B cell (primary cell): Measurements from ENCODE around the gene RYK. TPM values are rescaled to one million over a fixed set of nuclear protein-coding genes. Genes with fewer than 3 reads are reported as not detected.

Experiments used
- ATAC-seq: fragments of 200-7000 bp; cut with Tn5 transposase; one replicate; pipeline ENCODE4 v1.10.0; 2021; ENCODE audit warnings: low read depth, mild to moderate bottlenecking, moderate number of reproducible peaks, moderate library complexity
- CTCF ChIA-PET: fragments of 350-600 bp; sonication (Branson Sonifier 250); formaldehyde crosslinking; loops from one replicate; lab custom pipeline; 2021; ENCODE audit warnings: antibody characterized with exemption, inconsistent platforms; lab: Charles Lee
- POLR2A ChIA-PET: fragments of 350-600 bp; sonication (Branson Sonifier 250); formaldehyde crosslinking; loops from one replicate; lab custom pipeline; 2021; ENCODE audit warnings: antibody characterized with exemption; lab: Charles Lee
- DNase-seq: peaks from one replicate; pipeline ENCODE4 v3.0.0; 2013
- H2AFZ ChIP-seq: 2 replicates; pipeline ENCODE4 v1.6.1; 2012; ENCODE audit warnings: mild to moderate bottlenecking, low read depth, low read length; ENCODE audit not compliant: insufficient read depth, poor library complexity, severe bottlenecking
- H3K27ac ChIP-seq, 2 donors: 1 replicate in 1 of 2; 2 replicates in 1 of 2; pipeline ENCODE4 v1.5.1; 2012 to 2013; ENCODE audit warnings: low read length in 2 of 2, mild to moderate bottlenecking in 2 of 2, moderate library complexity in 1 of 2
- H3K27me3 ChIP-seq, 4 experiments: fragments of 200-600 bp in 1 of 4; sonication (generic) in 1 of 4; replicated peaks in 1 of 4; 1 replicate in 2 of 4; 2 replicates in 2 of 4; pipeline versions ENCODE4 v1.6.1 to v1.7.0; 2013 to 2016; ENCODE audit warnings: low read length in 3 of 4, mild to moderate bottlenecking in 2 of 4, mixed read lengths in 1 of 4, moderate library complexity in 1 of 4; ENCODE audit not compliant: insufficient read depth in 4 of 4, control insufficient read depth in 3 of 4; ENCODE audit errors: control extremely low read depth in 1 of 4
- H3K36me3 ChIP-seq, 2 experiments: replicated peaks in 1 of 2; 1 replicate in 1 of 2; 2 replicates in 1 of 2; pipeline versions ENCODE4 v1.6.1 to v1.7.1; 2013; ENCODE audit warnings: low read length in 1 of 2; ENCODE audit not compliant: insufficient read depth in 2 of 2, control insufficient read depth in 1 of 2; ENCODE audit errors: control extremely low read depth in 1 of 2, extremely low read depth in 1 of 2
- H3K4me1 ChIP-seq, 2 donors: fragments of 200-600 bp in 1 of 2; sonication (generic) in 1 of 2; 1 replicate in 1 of 2; 2 replicates in 1 of 2; pipeline versions ENCODE4 v1.5.1 to v1.6.1; 2013 to 2017; ENCODE audit warnings: low read length in 2 of 2; ENCODE audit not compliant: control insufficient read depth in 2 of 2, insufficient read depth in 2 of 2
- H3K4me2 ChIP-seq: replicated peaks from 2 replicates; pipeline ENCODE3; 2012; ENCODE audit warnings: mild to moderate bottlenecking, low read depth, low read length; ENCODE audit not compliant: poor library complexity, severe bottlenecking
- H3K4me3 ChIP-seq, 5 experiments: fragments of 200-600 bp in 1 of 5; sonication (generic) in 1 of 5; 1 replicate in 3 of 5; 2 replicates in 2 of 5; pipeline versions ENCODE4 v1.5.1 to v1.7.0; 2011 to 2016; ENCODE audit warnings: low read length in 4 of 5, mild to moderate bottlenecking in 4 of 5, low read depth in 2 of 5, control low read depth in 1 of 5, moderate library complexity in 1 of 5; ENCODE audit not compliant: insufficient read depth in 1 of 5; ENCODE audit errors: control extremely low read depth in 1 of 5, extremely low read depth in 1 of 5
- H3K79me2 ChIP-seq: fragments of 200-600 bp; sonication (generic); one replicate; pipeline ENCODE4 v1.6.0; 2016; ENCODE audit warnings: low read length; ENCODE audit not compliant: control insufficient read depth, insufficient read depth
- H3K9ac ChIP-seq: fragments of 200-600 bp; sonication (generic); 2 replicates; pipeline ENCODE4 v1.6.1; 2017; ENCODE audit warnings: mild to moderate bottlenecking, low read length, moderate library complexity
- H3K9me3 ChIP-seq, 3 donors: one replicate each; pipeline versions ENCODE4 v1.6.1 to v1.7.1; 2013; ENCODE audit warnings: low read length in 2 of 3; ENCODE audit not compliant: control insufficient read depth in 2 of 3, insufficient read depth in 1 of 3; ENCODE audit errors: control extremely low read depth in 1 of 3
- H4K20me1 ChIP-seq: 2 replicates; pipeline ENCODE4 v1.6.0; 2012; ENCODE audit warnings: mild to moderate bottlenecking, low read length; ENCODE audit not compliant: insufficient read depth, control insufficient read depth, poor library complexity, severe bottlenecking
- H3K27ac Mint-ChIP-seq: one replicate; pipeline ENCODE4 v1.8.0; 2021; ENCODE audit warnings: mixed read lengths
- H3K27me3 Mint-ChIP-seq: one replicate; pipeline ENCODE4 v1.8.0; 2021; ENCODE audit warnings: mixed read lengths
- H3K4me1 Mint-ChIP-seq: one replicate; pipeline ENCODE4 v1.8.0; 2021; ENCODE audit warnings: mixed read lengths
- H3K4me3 Mint-ChIP-seq: one replicate; pipeline ENCODE4 v1.8.0; 2021; ENCODE audit warnings: mixed read lengths
- H3K9me3 Mint-ChIP-seq: one replicate; pipeline ENCODE4 v1.8.0; 2022; ENCODE audit warnings: mixed read lengths; ENCODE audit not compliant: insufficient read depth
- EZH2 ChIP-seq: IDR thresholded peaks from 2 replicates; pipeline ENCODE4 v1.6.1; 2012; ENCODE audit warnings: borderline replicate concordance, low read depth, mild to moderate bottlenecking, moderate library complexity, low read length; ENCODE audit not compliant: insufficient read depth, poor library complexity, severe bottlenecking
- WGBS: methylation state at CpG from one replicate; pipeline ENCODE4 v1.1.5; 2013; ENCODE audit warnings: missing lambda C conversion rate; ENCODE audit not compliant: insufficient coverage; 5-methylcytosine and 5-hydroxymethylcytosine counted together
- intact Hi-C: fragments of 100-400 bp; cut with micrococcal nuclease; formaldehyde crosslinking; loops from one replicate; pipeline ENCODE4 v1.10.0; 2022
- polyA plus RNA-seq: library from polyadenylated mRNA; depleted of rRNA; stranded (reverse); fragments of >200 nt; gene quantifications from 2 replicates; pipeline ENCODE4 v1.2.3, GENCODE V29; 2012
- total RNA-seq, 2 donors: library from RNA; stranded (reverse); fragments of 120-200 nt in 1 of 2; gene quantifications; 1 replicate in 1 of 2; 2 replicates in 1 of 2; pipeline versions ENCODE4 v1.2.3 to v1.2.4, GENCODE V29; 2013 to 2022
- TF ChIP-seq, protein P1 (sequence below): fragments of 200-600 bp; IDR thresholded peaks from one replicate; pipeline ENCODE4 v1.8.0; 2022; ENCODE audit warnings: antibody characterized with exemption, mild to moderate bottlenecking

RYK gene
- total and polyA plus RNA-seq, 2 donors (not counting 1 experiment from before 2014, with no cell fraction given): 16.9 to 67.7 TPM

DNA sequence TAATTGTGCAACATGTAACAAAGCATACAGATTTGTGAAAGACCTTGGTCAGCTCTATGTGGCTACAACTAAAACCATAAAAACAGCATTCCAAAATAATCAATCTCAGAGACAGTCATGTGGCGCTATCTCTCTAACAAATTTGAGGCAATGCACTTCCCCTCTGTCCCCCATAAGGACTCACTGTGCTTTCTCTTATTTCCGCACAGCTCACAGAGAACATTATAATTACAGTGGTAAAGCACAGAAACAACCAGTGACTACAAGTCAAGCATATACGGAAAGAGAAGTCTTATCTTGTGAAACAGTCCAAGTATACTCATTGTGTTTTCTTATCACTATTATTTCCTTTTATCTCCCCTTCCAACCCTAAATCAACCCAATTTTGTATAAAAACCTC lies 64.3 kb downstream of the RYK start:
- H3K9me3 Mint-ChIP-seq: no peaks in the 10 kb centered on the region
- 94% methylated on average over 2 of the region's 3 CpGs for WGBS
- Histone ChIP-seq H3K36me3 (peaks cover 10 to 28% of the 10 kb centered on the region in 2 experiments), H3K4me2 (no peak overlapping the region), H3K79me2 (no peaks in the 10 kb centered on the region), H4K20me1 (no peaks in the 10 kb centered on the region), H3K27ac (no peak overlapping the region), H3K4me3 (no peak overlapping the region), H3K27me3 (no peaks in the 10 kb centered on the region), H3K4me1 (no peaks in the 10 kb centered on the region), H3K9me3 (no peaks in the 10 kb centered on the region), H3K9ac (no peak overlapping the region), H2AFZ (no peak overlapping the region)
- ATAC-seq (no peak), DNase-seq (no peak)
- ChIA-PET POLR2A (no interaction called here), CTCF (interaction anchor here (0.7 kb wide), 1 partner anchor 305 kb away, joined by 4 read pairs; no protein-coding TSS in a partner anchor)
- intact Hi-C loops: no loop called here
- H3K4me3 Mint-ChIP-seq: no peak overlapping the region
- no peak overlapping the region for H3K27ac Mint-ChIP-seq
- no peaks in the 10 kb centered on the region for H3K27me3 Mint-ChIP-seq
- H3K4me1 Mint-ChIP-seq: no peaks in the 10 kb centered on the region
- no peak for TF ChIP-seq EZH2
- TF ChIP-seq, protein P1, sequence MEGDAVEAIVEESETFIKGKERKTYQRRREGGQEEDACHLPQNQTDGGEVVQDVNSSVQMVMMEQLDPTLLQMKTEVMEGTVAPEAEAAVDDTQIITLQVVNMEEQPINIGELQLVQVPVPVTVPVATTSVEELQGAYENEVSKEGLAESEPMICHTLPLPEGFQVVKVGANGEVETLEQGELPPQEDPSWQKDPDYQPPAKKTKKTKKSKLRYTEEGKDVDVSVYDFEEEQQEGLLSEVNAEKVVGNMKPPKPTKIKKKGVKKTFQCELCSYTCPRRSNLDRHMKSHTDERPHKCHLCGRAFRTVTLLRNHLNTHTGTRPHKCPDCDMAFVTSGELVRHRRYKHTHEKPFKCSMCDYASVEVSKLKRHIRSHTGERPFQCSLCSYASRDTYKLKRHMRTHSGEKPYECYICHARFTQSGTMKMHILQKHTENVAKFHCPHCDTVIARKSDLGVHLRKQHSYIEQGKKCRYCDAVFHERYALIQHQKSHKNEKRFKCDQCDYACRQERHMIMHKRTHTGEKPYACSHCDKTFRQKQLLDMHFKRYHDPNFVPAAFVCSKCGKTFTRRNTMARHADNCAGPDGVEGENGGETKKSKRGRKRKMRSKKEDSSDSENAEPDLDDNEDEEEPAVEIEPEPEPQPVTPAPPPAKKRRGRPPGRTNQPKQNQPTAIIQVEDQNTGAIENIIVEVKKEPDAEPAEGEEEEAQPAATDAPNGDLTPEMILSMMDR: no peak

DNA sequence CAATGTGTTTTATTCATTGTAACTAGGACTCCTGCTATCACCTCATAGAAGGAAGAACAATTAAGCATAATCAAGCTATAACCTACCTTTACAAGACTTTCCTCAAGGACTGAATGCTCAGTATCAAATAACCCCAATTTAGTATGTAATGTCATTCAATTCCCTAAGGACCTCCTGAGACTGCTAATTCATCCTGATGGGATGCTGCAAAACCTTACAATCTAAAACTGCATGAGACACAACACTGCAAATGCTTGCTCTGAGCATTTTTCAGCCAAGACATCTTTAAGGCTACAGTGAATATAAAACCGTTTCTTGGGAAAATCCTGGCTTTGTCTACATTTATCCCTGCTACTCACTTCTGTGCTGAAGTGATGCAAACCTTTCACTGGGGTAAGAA lies 69.9 kb downstream of the RYK start:
- ChIA-PET POLR2A (no interaction called here), CTCF (interaction anchor here (1.0 kb wide), 2 partner anchors 18 to 32 kb away, joined by 3 to 4 read pairs; no protein-coding TSS in a partner anchor)
- Histone ChIP-seq H3K4me1 (no peaks in the 10 kb centered on the region), H3K27me3 (no peaks in the 10 kb centered on the region), H2AFZ (no peak overlapping the region), H3K4me2 (no peak overlapping the region), H4K20me1 (no peaks in the 10 kb centered on the region), H3K9ac (no peak overlapping the region), H3K36me3 (peaks cover 4 to 26% of the 10 kb centered on the region in 2 experiments), H3K4me3 (no peak overlapping the region), H3K79me2 (no peaks in the 10 kb centered on the region), H3K27ac (no peak overlapping the region), H3K9me3 (no peaks in the 10 kb centered on the region)
- Mint-ChIP-seq H3K9me3 (no peaks in the 10 kb centered on the region), H3K4me3 (no peak overlapping the region), H3K27me3 (no peaks in the 10 kb centered on the region), H3K4me1 (no peaks in the 10 kb centered on the region), H3K27ac (no peak overlapping the region)
- TF ChIP-seq, protein P1: no peak
- no peak for TF ChIP-seq EZH2
- DNase-seq (no peak), ATAC-seq (no peak)
- intact Hi-C loops: no loop called here
- WGBS: no CpG with 5 or more reads among the region's 1 CpG
